HG03066 (cell line): ENCODE measurements around the gene PTGES.
"Not testable (repeated sequence)": the region's sequence is repeated elsewhere in the genome, so short reads cannot be mapped to it uniquely, and the experiment has no call there.

ENCODE experiments used
- ATAC-seq: cut with Tn5 transposase; IDR thresholded peaks from one replicate; pipeline ENCODE4 v1.9.1; 2021; ENCODE audit warnings: low read depth; ENCODE audit not compliant: unreplicated experiment

Gene PTGES

GRCh38 chr9:129773262-129774048 lies 20.6 kb upstream of the PTGES start:
- ATAC-seq = no peak

GRCh38 chr9:129770741-129771140 lies 17.9 kb upstream of the PTGES start:
- no peak for ATAC-seq

- ATAC-seq = no peak
These were observed 16.8 kb upstream of the PTGES start for GRCh38 chr9:129769669-129770068.

- no peak for ATAC-seq
These were observed 15.6 kb upstream of the PTGES start for GRCh38 chr9:129768486-129768885.

- ATAC-seq = no peak
These were observed 13.0 kb upstream of the PTGES start for GRCh38 chr9:129765764-129766317.

- no peak for ATAC-seq
These were observed 10.4 kb upstream of the PTGES start for GRCh38 chr9:129762985-129763926.

- ATAC-seq = not testable (repeated sequence)
These were observed 9.6 kb upstream of the PTGES start for GRCh38 chr9:129762370-129762984.

- ATAC-seq = no peak
These were observed 9.1 kb upstream of the PTGES start for GRCh38 chr9:129761901-129762369.

GRCh38 chr9:129761293-129761900 lies 8.6 kb upstream of the PTGES start:
- ATAC-seq = no peak

GRCh38 chr9:129760784-129761183 lies 7.9 kb upstream of the PTGES start:
- ATAC-seq = not testable (repeated sequence)

GRCh38 chr9:129759804-129760502 lies 7.1 kb upstream of the PTGES start:
- ATAC-seq = no peak

GRCh38 chr9:129759319-129759718 lies 6.5 kb upstream of the PTGES start:
- no peak for ATAC-seq

- ATAC-seq = no peak
These were observed 4.2 kb upstream of the PTGES start for GRCh38 chr9:129757045-129757444.

GRCh38 chr9:129756191-129756590 lies 3.3 kb upstream of the PTGES start:
- no peak for ATAC-seq

GRCh38 chr9:129755151-129755550 lies 2.3 kb upstream of the PTGES start:
- ATAC-seq = no peak

- no peak for ATAC-seq
These were observed 721 bp downstream of the PTGES start for GRCh38 chr9:129751841-129752801.

GRCh38 chr9:129750013-129750638 lies 2.7 kb downstream of the PTGES start:
- no peak for ATAC-seq

- no peak for ATAC-seq
These were observed 3.3 kb downstream of the PTGES start for GRCh38 chr9:129749575-129749974.
